NAMALWA (cell line): ENCODE data around the gene KCNK13.
"Not testable (repeated sequence)": the region's sequence is repeated elsewhere in the genome, so short reads cannot be mapped to it uniquely, and the experiment has no call there.

ENCODE experiments used
- DNase-seq: peaks from one replicate; pipeline ENCODE4 v3.0.0-alpha.2; 2015; ENCODE audit warnings: low spot score

The KCNK13 gene

GRCh38 chr14:90061685-90062126, at the start of gene KCNK13:
TSS of gene KCNK13 (plus strand) at chr14:90061994. CDS start at chr14:90062206, 212 bp downstream.
- DNase-seq, result no peak

GRCh38 chr14:90017371-90017770, 44.4 kb upstream of the KCNK13 start:
- DNase-seq, result no peak

- no peak for DNase-seq
These were observed 41.8 kb upstream of the KCNK13 start for GRCh38 chr14:90019824-90020523.

GRCh38 chr14:90023176-90023896, 38.5 kb upstream of the KCNK13 start:
- DNase-seq, result no peak

- DNase-seq, result no peak
These were observed 36.9 kb upstream of the KCNK13 start for GRCh38 chr14:90024910-90025309.

GRCh38 chr14:90026608-90027007, 35.2 kb upstream of the KCNK13 start:
- DNase-seq, result not testable (repeated sequence)

GRCh38 chr14:90027842-90028241, 34.0 kb upstream of the KCNK13 start:
- DNase-seq, result no peak

GRCh38 chr14:90034156-90034555, 27.6 kb upstream of the KCNK13 start:
- DNase-seq, result no peak

- no peak for DNase-seq
These were observed 26.8 kb upstream of the KCNK13 start for GRCh38 chr14:90034835-90035525.

GRCh38 chr14:90039253-90040010, 22.4 kb upstream of the KCNK13 start:
- no peak for DNase-seq

GRCh38 chr14:90040411-90040810, 21.4 kb upstream of the KCNK13 start:
- peak; percentile 3 for DNase-seq

GRCh38 chr14:90042496-90043252, 19.1 kb upstream of the KCNK13 start:
- DNase-seq, result no peak

GRCh38 chr14:90045616-90046015, 16.2 kb upstream of the KCNK13 start:
- no peak for DNase-seq

GRCh38 chr14:90049390-90049789, 12.4 kb upstream of the KCNK13 start:
- no peak for DNase-seq

- DNase-seq, result no peak
These were observed 11.5 kb upstream of the KCNK13 start for GRCh38 chr14:90050271-90050670.

- DNase-seq, result no peak
These were observed 8.8 kb upstream of the KCNK13 start for GRCh38 chr14:90053044-90053443.

- no peak for DNase-seq
These were observed 7.0 kb upstream of the KCNK13 start for GRCh38 chr14:90054803-90055202.

GRCh38 chr14:90056826-90057225, 5.0 kb upstream of the KCNK13 start:
- DNase-seq, result no peak

GRCh38 chr14:90058876-90059458, 2.8 kb upstream of the KCNK13 start:
- DNase-seq, result peak; percentile 30

- no peak for DNase-seq
These were observed 1.4 kb upstream of the KCNK13 start for GRCh38 chr14:90060312-90060964.
